Measurements from ENCODE around the gene PLCB3. TPM values are rescaled to one million over a fixed set of nuclear protein-coding genes. Genes with fewer than 3 reads are reported as not detected.
A peak's percentile ranks its signal among the peaks of the same experiment; 100 is the strongest.

PLCB3 gene
- total and polyA plus RNA-seq, 2 of the 13 experiments (the other 11 are each of a cell fraction or from before 2014, with no cell fraction given), result 7.5 to 13.8 TPM

DNA sequence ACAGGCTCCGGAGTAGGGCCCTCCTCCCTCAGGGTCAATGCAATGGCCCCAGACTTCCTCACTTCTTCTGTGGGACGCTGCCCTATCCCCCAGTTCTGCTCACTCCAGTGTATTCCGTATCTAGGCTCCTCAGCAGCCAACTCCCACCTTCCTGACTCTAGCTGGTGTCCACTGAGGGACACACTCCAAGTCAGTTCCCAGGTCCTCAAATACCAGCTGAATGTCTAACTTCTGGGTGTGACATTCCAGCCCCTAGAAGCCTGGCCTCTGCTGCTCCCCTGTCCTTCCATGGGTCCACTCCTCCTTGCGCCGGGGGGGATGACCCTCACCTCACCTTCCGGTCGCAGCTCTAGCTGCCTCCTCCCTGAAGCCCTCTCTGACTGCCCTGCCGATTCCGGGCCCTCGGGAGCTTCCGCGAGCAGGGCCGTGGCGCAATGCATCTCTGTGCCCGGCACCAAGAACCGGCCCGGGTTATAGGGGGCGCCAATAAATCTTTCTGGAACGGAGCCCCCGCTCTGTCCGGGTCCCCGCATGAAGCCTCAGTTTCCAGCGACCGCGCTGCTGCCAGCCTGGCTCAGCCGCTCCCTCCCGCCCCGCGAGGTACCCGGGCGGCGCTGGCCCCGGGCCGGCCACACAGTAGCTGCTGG, 17.7 kb downstream of the PLCB3 start (continued):
- TF ChIP-seq, protein P1, sequence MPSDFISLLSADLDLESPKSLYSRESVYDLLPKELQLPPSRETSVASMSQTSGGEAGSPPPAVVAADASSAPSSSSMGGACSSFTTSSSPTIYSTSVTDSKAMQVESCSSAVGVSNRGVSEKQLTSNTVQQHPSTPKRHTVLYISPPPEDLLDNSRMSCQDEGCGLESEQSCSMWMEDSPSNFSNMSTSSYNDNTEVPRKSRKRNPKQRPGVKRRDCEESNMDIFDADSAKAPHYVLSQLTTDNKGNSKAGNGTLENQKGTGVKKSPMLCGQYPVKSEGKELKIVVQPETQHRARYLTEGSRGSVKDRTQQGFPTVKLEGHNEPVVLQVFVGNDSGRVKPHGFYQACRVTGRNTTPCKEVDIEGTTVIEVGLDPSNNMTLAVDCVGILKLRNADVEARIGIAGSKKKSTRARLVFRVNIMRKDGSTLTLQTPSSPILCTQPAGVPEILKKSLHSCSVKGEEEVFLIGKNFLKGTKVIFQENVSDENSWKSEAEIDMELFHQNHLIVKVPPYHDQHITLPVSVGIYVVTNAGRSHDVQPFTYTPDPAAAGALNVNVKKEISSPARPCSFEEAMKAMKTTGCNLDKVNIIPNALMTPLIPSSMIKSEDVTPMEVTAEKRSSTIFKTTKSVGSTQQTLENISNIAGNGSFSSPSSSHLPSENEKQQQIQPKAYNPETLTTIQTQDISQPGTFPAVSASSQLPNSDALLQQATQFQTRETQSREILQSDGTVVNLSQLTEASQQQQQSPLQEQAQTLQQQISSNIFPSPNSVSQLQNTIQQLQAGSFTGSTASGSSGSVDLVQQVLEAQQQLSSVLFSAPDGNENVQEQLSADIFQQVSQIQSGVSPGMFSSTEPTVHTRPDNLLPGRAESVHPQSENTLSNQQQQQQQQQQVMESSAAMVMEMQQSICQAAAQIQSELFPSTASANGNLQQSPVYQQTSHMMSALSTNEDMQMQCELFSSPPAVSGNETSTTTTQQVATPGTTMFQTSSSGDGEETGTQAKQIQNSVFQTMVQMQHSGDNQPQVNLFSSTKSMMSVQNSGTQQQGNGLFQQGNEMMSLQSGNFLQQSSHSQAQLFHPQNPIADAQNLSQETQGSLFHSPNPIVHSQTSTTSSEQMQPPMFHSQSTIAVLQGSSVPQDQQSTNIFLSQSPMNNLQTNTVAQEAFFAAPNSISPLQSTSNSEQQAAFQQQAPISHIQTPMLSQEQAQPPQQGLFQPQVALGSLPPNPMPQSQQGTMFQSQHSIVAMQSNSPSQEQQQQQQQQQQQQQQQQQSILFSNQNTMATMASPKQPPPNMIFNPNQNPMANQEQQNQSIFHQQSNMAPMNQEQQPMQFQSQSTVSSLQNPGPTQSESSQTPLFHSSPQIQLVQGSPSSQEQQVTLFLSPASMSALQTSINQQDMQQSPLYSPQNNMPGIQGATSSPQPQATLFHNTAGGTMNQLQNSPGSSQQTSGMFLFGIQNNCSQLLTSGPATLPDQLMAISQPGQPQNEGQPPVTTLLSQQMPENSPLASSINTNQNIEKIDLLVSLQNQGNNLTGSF (CRISPR knock-in tag; IDR thresholded peaks at IDR 0.05), result no peak
- 0 out of 2 replicates have a peak, but pooled peaks have one; percentile 68 for TF ChIP-seq ZNF782 (CRISPR knock-in tag; IDR thresholded peaks at IDR 0.05; ENCODE audit: borderline replicate concordance)
- TF ChIP-seq, protein P2, sequence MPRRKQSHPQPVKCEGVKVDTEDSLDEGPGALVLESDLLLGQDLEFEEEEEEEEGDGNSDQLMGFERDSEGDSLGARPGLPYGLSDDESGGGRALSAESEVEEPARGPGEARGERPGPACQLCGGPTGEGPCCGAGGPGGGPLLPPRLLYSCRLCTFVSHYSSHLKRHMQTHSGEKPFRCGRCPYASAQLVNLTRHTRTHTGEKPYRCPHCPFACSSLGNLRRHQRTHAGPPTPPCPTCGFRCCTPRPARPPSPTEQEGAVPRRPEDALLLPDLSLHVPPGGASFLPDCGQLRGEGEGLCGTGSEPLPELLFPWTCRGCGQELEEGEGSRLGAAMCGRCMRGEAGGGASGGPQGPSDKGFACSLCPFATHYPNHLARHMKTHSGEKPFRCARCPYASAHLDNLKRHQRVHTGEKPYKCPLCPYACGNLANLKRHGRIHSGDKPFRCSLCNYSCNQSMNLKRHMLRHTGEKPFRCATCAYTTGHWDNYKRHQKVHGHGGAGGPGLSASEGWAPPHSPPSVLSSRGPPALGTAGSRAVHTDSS (CRISPR knock-in tag; conservative IDR thresholded peaks at IDR 0.05), result no peak
- TF ChIP-seq CBFB (CRISPR knock-in tag; IDR thresholded peaks at IDR 0.05), result peak; percentile 10; the same call in 1 of the 2 replicates
- TF ChIP-seq KLF16 (CRISPR knock-in tag; IDR thresholded peaks at IDR 0.05), result 0 out of 4 replicates have a peak, but pooled peaks of 1 of the 2 experiments have one; percentile 29
- TF ChIP-seq TEAD3 (CRISPR knock-in tag; optimal IDR thresholded peaks at IDR 0.05; ENCODE audit: borderline replicate concordance), result peak; percentile 76
- TF ChIP-seq RFX3 (CRISPR knock-in tag; IDR thresholded peaks at IDR 0.05), result no peak
- TF ChIP-seq ZNF558 (CRISPR knock-in tag; IDR thresholded peaks at IDR 0.05; ENCODE audit: borderline replicate concordance), result 0 out of 2 replicates have a peak, but pooled peaks have one; percentile 47
- 0 out of 2 replicates have a peak, but pooled peaks have one; percentile 9 for TF ChIP-seq ZNF792 (CRISPR knock-in tag; IDR thresholded peaks at IDR 0.05)
- TF ChIP-seq SSRP1 (CRISPR knock-in tag; IDR thresholded peaks at IDR 0.05), result peak; percentile 59
- TF ChIP-seq, protein P3, sequence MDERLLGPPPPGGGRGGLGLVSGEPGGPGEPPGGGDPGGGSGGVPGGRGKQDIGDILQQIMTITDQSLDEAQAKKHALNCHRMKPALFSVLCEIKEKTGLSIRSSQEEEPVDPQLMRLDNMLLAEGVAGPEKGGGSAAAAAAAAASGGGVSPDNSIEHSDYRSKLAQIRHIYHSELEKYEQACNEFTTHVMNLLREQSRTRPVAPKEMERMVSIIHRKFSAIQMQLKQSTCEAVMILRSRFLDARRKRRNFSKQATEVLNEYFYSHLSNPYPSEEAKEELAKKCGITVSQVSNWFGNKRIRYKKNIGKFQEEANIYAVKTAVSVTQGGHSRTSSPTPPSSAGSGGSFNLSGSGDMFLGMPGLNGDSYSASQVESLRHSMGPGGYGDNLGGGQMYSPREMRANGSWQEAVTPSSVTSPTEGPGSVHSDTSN (CRISPR knock-in tag; IDR thresholded peaks at IDR 0.05), result no peak
- TF ChIP-seq CC2D1A (CRISPR knock-in tag; IDR thresholded peaks at IDR 0.05), result no peak
- 0 out of 2 replicates have a peak, but pooled peaks have one; percentile 53 for TF ChIP-seq RARA (CRISPR knock-in tag; IDR thresholded peaks at IDR 0.05)
- TF ChIP-seq ZNF546 (CRISPR knock-in tag; conservative IDR thresholded peaks at IDR 0.05), result peak; percentile 75; the same call in 1 of the 2 replicates
- no peak for TF ChIP-seq NAIF1 (CRISPR knock-in tag; IDR thresholded peaks at IDR 0.05; ENCODE audit: borderline replicate concordance)
- peak; percentile 45 for TF ChIP-seq CEBPG (CRISPR knock-in tag; IDR thresholded peaks at IDR 0.05)
- TF ChIP-seq, protein P4, sequence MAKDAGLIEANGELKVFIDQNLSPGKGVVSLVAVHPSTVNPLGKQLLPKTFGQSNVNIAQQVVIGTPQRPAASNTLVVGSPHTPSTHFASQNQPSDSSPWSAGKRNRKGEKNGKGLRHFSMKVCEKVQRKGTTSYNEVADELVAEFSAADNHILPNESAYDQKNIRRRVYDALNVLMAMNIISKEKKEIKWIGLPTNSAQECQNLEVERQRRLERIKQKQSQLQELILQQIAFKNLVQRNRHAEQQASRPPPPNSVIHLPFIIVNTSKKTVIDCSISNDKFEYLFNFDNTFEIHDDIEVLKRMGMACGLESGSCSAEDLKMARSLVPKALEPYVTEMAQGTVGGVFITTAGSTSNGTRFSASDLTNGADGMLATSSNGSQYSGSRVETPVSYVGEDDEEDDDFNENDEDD (CRISPR knock-in tag; IDR thresholded peaks at IDR 0.05; ENCODE audit: borderline replicate concordance), result no peak
- TF ChIP-seq ZNF337 (CRISPR knock-in tag; IDR thresholded peaks at IDR 0.05; ENCODE audit: borderline replicate concordance, low read depth), result no peak
